CD4-positive, alpha-beta T cell treated with Interleukin-17A for 4 hours (primary cell): ENCODE measurements around the gene IL36RN.
A peak's percentile ranks its signal among the peaks of the same experiment; 100 is the strongest.

ENCODE experiments used
- DNase-seq: peaks from one replicate; pipeline ENCODE4 v3.0.0-alpha.2; 2020; ENCODE audit warnings: mixed read lengths

The IL36RN gene

DNA sequence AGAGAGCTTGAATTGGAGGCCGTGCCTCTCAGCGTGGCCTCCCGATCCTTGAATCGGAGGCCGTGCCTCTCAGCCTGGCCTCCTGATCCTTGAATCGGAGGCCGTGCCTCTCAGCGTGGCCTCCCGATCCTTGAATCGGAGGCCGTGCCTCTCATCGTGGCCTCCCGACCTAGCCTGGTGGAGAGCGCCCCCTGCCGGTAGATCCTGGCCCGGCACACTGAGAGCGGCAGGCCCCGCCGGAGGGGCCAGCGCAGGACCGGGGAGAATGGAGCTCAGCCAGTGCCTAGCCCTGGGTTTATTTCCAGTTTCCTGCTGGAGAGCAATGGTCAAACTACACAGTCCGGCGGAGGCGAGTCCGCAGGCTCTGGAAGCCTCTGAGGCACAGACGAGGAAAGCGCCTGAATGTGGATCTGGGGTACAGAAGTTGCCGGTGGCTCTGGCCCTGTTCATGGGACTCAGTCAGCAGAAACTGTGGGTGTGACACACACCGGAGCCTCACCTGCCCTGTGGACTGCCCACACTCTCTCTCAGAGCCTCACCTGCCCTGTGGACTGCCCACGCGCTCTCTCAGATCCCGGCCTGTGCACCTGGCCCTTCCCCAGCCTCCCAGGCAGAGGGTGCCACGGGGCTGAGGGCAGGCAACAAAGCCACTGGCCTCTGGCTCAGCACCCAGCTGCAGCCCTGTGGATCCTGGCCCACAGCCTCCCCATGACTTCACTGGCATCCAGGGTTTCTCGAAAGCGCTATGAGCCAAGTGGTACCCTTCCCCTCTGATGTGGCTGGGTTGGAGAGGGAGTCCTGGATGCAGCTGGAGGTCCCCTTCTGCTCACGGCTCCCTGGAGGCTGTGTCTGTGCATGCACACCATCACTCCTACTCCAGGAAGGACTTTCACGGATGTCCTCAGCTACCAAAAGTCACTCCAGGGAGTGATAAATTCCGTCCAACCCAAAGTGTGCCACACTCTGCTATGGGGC, 7.8 kb upstream of the IL36RN start:
- peak; percentile 11 for DNase-seq

DNA sequence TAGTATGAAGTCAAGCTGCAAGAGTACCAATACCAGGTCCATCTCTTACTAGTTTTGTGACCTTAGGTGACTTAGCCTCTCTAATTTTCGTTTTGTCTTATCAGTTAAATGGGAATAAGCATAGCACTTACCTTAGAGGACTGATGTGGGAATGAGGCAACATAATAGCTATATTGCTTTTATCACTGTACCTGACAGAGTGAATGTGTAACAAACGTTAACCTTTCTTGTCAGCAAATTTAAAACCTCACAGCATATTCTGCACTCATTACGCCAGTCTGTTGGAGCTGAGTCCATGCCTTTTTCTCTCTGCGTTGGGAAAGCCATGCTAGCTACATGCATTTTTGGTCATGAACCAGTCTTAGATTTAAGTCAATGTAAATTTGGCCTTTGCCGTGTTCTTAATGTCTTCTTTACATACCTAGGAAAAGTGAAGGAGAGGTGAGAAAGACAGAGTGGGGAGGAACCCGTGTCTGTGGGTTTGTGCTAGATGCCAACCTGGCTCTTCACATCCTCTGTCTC, 6.5 kb upstream of the IL36RN start, which contains the start of gene IL36B:
IL36B (minus strand) TSS at position 472 of the 522 bp plus-strand sequence.
- DNase-seq, result no peak

DNA sequence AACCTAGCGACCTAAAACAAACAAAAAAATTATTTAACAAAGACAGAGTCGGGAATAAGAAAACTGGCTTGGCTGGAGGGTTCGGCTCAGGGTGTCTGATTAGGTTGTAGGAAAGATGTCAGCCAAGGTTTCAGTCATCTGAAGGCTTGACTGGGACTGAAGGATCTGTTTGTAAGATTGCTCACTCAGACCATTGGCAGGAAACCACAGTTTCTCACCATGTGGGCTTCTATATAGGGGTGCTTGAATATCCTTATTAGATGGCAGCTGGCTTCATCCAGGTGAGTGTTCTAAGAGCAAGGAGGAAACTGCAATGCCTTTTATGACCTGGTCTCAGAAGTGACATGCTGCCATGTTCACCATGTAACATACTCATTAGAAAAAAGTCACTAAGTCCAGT, 5.3 kb upstream of the IL36RN start:
- DNase-seq, result no peak

DNA sequence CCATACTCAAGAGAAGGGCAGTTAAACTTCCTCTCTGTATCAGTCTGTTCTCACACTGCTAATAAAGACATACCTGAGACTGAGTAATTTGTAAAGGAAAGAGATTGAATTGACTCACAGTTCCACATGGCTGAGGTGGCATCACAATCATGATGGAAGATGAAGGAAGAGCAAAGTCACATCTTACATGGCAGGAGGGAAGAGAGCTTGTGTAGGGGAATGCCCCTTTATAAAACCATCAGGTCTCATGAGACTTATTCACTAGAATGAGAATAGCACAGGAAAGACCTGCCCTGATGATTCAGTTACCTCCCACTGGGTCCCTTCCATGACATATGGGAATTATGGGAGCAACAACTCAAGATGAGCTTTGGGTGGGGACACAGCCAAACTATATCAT, 4.9 kb upstream of the IL36RN start:
- DNase-seq, result no peak

DNA sequence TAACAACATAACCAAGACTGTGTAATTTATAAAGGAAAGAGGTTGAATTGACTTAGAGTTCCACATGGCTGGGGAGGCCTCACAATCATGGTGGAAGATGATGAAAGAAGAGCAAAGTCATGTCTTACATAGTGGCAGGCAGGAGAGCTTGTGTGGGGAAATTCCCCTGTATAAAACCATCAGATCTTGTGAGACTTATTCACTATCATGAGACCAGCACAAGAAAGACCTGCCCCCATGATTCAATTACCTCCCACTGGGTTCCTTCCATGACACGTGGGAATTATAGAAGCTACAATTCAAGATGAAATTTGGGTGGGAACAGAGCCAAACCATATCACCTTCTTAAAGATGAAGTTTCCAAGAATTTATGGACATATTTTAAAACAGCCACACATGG, 2.5 kb upstream of the IL36RN start:
- DNase-seq, result no peak

DNA sequence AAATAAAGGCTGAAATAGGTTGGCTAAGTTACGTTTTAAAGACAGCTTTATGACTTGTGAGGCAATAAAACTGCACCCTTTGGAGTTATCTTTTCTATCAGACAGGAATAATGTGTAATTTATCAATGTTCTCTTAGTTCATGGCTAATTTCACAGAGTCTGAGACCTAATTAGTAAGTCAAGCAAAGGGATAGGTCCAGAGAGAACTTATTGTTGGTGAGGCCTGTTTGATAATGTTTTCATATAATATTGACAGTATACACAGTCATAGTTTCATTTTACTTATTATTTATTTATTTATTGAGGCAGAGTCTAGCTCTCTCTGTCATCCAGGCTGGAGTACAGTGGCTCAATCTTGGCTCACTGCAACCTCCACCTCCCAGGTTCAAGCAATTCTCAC, 1.9 kb upstream of the IL36RN start:
- no peak for DNase-seq

DNA sequence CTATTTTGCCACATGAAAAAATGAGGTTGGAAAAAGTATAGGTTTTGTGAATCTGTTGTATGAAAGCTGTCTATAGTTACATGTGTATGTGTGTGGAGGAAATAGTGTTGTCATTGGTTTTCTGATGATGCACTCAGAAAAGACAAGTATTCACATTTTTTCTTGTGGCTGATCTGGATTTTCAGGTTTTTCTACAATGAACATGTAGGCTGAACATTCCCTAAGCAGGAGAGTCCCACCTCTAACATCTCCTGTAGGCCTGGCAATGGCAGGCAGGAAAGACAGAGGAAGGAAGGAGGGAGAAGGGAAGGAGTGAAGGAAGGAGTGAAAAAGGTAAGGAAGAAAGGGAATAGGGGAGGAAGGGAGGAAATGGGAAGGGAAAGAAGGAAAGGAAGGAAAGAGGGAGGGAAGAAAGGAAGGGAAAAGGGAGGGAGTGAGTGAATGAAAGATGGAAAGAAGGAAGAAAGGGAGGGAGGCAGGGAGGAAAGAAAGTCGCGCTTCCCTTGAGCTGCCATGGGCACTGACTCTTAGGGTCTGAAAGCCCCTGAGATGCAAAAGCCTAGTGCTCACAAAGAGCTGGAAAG, 495 bp upstream of the IL36RN start:
- DNase-seq, result no peak

DNA sequence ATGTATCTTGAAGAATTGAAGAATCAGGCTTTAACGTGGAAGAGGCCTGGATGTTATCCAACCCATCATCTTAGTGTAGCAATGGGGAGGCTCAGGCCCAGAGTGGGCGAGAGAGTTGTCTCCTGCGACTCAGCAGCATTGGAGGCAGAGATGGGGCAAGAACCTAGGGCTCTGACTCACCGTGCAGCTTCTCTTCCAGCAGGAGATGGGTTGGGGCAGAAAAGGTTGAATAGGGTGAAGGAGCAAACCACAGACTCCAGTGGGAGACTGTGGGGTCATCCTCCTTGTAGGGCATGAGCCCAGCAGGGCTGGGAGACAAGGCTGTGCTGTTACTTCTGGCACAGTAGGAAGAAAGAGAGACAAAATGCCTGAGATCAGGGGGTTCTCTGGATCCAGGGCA, 1.4 kb downstream of the IL36RN start:
- DNase-seq, result no peak

DNA sequence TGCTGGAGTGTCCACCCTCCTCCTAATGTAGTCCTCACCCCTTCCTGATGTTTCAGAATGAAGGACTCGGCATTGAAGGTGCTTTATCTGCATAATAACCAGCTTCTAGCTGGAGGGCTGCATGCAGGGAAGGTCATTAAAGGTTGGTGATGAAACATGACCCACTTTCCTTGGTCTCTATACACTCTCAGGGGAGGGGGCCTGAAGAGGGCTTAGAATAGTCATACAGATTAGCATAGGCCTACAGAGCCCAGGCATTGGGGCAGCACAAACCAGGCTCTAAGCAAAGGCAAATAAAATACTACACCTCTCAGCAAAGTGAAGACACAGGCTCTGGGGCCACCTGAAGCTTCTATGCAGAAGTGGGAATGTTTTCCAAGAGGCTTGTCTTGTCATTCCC, 1.8 kb downstream of the IL36RN start:
- no peak for DNase-seq

DNA sequence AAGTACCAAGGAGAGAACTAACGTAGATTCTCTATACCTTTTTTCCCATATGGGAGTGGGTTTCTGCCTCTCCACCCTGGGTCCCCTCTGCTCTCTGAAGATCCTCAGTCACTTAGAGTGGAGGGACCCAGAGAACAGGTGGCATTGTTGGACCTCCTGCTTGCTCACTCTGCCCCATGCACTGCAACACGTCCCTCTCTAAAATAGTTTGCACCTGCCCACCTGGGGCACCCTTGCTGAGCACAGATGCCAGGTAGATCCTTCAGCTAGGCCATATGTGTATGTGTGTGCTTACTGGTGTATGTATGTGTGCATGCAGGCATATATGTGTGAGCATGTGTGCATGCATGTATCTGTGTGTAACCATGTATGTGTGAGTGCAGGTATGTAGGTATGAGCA, 2.2 kb downstream of the IL36RN start:
- DNase-seq, result no peak

DNA sequence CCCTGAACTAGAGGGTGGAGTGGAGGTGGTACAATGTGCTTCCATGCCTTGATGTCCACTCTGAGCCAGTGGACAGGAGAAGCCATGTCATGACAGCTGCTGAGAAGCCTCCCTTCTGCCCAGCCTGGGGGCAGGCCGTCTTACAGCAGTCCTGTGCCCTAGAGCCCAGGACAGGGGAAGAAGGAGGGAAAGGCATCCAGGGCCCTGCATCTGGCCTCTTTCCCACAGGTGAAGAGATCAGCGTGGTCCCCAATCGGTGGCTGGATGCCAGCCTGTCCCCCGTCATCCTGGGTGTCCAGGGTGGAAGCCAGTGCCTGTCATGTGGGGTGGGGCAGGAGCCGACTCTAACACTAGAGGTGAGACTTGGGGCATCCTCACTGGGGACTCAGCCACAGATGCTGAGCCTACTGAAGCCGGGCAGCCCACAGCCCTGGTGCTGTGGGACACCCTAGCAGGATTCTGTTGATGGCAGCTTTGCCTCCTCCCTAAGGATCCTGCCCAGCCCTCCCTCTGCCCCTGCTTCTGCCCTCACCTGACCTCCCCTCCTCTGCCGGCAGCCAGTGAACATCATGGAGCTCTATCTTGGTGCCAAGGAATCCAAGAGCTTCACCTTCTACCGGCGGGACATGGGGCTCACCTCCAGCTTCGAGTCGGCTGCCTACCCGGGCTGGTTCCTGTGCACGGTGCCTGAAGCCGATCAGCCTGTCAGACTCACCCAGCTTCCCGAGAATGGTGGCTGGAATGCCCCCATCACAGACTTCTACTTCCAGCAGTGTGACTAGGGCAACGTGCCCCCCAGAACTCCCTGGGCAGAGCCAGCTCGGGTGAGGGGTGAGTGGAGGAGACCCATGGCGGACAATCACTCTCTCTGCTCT, 3.1 kb downstream of the IL36RN start:
- no peak for DNase-seq

DNA sequence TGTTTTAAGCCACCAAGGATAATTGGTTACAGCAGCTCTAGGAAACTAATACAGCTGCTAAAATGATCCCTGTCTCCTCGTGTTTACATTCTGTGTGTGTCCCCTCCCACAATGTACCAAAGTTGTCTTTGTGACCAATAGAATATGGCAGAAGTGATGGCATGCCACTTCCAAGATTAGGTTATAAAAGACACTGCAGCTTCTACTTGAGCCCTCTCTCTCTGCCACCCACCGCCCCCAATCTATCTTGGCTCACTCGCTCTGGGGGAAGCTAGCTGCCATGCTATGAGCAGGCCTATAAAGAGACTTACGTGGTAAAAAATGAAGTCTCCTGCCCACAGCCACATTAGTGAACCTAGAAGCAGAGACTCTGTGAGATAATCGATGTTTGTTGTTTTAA, 5.3 kb downstream of the IL36RN start:
- DNase-seq, result no peak

DNA sequence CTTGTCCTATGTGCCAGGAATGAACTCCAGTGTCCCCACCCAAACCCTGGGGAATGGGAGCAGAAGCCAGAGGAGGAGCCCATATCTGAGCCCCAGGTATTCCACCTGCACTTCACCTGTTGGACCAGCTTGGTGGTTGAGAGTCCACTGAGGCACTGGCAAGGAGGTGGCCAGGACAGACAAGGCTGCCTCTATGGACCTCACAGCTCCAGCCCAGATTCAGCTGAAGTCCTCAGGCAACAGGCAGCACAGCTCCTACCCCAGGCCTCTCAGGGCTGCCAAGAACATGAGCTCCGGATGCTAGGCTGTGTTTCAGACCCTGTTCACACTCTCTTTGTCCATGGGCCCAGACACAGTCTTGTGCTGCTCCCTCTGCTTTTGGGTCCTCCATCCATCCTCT, 5.9 kb downstream of the IL36RN start:
- no peak for DNase-seq

DNA sequence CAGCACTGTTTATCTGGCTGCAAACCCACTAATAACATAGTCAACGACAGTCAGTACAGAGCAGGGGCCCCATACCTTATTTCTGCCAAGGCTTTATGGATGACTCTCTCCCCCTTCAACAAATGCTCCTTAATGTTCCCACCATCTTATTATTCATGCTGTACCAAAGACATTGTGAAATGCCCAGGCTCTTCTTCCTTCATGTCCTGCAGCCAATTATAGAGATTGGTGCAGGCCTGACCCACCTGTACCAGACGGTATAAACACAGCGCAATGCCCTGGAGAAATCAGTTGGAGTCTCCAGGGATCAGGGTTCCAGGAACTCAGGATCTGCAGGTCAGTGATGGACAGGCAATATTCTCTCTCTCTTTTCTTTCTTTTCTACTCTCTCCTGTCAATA, 8.7 kb downstream of the IL36RN start, which contains the start of gene IL1F10:
IL1F10 (plus strand) TSS at position 290 of the 400 bp plus-strand sequence. CDS start 4,769 bp downstream, outside the sequence.
- no peak for DNase-seq

DNA sequence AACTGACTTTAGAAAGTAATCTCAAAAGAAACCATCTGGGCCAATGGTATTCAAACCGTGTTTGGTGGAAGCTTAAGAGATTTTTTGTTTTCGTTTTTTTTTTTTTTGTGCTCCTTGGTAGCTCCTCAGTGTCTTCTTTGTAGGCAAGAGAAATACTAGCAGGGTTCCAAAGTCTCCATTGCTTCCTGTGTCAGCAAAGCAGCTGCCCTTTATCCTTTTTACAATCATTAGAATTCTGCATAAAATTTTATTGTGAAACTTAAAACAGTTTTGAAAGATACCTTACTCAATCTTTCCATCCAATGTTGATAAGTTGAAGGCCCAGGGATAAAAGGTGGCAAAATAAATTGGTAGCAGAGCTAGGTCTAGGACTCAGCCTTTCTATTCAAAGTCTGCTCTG, 9.3 kb downstream of the IL36RN start:
- DNase-seq, result no peak

DNA sequence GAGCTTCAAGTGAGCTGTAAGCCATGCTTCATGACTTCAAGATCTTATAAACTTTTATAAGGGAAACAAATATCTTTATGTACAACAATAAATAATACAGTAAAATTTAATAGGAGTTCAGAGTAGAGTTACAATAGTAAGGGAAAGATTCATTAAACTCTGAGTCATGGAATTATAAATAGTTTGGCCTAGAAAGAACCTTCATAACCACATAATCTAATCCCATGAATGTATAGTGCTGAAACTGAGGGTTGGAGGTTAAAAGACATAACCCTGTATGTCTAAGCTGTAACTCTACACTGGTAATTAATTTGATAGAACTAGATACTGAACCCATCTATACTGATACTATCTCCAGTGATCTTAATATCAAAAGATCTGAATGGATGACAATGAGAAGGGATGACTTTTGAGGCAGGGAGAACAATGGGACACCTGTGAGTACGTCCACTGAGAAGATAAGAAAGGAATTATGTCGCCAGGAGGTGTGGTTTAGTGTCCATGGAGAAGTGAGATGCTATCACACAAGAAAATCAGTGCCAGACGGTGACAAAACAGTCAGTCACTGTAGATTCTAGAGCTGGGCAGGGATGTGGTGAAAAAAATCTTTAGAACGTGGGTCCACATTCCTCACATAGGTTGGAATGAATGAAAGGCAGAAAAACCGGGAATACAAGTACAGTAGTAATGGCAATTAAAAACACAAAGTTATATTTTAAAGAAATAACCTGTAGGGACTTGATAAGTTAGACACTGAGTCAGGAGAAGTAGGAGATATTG, 9.9 kb downstream of the IL36RN start:
- DNase-seq, result no peak

DNA sequence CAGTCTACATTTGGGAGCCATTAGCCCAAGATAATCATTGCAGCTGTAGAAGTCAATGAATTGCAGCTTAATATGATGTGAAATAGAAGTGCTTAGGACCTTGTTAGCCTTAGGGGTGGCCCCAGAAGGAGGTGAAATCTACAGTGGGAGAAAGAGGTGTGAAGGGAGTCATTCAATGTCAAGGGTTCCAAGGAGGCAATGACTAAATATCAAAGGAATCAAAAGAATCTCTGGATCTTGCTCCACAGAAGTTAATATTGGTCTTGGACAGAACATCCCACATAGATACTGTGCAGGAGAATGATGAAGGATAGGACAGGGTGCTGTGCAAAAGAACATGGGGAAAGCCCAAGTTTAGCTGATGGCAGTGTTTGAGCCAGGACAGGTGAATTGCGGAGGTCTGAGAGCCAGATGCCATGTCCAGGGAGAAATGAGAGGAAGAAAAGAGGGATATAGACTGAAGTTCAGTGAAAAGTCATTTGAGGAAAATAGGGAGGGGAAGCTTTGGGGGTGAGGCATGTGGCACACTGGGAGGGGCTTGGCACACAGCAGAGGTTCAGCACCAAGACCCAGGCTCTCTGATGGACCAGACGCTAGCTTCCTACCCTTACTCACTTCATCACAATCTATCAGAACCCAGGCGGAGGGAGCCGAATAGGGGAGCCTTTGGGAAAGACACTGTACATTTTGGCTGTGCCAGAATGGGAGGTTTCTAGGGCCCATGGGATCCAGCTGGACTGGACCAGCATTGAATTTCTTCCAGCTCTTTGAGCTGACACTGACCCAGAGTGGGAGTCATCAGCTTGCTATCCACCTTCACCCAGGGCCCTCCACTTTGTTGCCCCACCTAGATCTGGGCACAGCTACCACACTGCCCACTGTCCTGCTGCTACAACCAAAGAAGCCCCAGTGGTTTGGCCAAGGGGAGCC, 10.9 kb downstream of the IL36RN start:
- no peak for DNase-seq

DNA sequence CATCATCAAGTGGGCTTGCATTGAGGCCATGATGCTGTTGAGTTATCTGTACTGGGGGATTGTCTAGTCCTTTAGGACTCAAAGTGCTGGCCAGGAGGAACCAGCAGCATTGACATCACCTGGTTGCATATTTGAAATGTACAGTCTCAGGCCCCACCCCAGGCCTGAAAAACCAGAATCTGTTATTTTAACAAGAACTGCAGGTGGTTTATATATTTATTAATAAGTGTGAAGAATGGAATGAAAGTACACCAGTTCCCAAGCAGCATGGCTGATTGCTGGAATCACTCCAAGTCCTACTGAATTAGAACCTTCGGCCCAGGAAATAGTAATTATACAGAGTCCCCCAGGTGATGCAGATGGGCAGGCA, 11.6 kb downstream of the IL36RN start:
- no peak for DNase-seq

DNA sequence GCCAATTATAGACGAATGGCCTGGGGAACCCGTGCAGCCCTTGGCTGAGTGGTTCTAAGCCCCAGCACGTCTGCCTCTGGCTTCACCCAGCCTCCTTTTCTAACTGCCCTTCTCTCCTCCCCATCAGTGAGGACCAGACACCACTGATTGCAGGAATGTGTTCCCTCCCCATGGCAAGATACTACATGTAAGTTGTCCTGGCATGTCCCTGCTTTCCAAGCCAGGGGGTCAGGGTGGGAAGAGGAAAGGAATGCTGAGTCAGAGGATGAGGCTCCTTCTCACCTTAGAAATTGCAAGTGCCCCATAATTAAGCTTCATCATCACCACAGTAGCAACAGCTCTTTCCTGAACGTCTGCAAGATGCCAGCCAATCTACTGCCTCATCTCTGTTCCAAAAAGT, 13.6 kb downstream of the IL36RN start:
- no peak for DNase-seq

DNA sequence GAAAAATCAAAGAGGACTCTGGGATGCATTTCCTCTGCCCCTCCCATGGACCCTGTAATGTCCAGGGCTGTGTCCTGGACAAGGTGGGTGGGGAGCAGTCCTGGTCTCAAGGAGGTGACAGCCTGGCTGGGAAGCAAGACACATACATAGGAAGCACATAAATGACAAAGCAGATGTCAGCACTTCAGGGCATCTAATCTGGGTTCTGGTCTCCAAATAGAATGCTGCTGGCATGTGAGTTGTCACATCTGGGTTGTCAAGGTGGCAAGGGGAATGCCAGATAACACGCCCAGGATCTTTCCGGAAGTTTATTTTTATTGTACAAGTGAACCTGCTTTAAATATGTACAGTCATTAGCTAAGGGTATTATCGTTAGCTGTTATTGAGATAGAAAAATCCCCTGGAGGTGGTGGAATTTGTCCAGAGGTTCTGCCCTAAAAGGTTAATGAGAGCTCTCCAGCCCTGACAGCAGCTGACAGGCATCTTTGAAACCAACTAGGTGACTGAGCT, 14.4 kb downstream of the IL36RN start:
- no peak for DNase-seq

DNA sequence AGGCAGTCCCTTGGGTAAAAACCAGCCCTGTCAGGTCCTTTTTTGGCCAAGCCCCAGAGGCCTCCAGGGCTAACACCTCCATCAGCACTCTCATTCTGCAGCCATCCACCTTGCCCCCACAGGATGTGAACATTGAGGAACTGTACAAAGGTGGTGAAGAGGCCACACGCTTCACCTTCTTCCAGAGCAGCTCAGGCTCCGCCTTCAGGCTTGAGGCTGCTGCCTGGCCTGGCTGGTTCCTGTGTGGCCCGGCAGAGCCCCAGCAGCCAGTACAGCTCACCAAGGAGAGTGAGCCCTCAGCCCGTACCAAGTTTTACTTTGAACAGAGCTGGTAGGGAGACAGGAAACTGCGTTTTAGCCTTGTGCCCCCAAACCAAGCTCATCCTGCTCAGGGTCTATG, 16.0 kb downstream of the IL36RN start:
- peak; percentile 14 for DNase-seq
